ENCODE measurements around the gene UBE2E2.
"Not testable (repeated sequence)": the region's sequence is repeated elsewhere in the genome, so short reads cannot be mapped to it uniquely, and the experiment has no call there.

UBE2E2 gene

DNA sequence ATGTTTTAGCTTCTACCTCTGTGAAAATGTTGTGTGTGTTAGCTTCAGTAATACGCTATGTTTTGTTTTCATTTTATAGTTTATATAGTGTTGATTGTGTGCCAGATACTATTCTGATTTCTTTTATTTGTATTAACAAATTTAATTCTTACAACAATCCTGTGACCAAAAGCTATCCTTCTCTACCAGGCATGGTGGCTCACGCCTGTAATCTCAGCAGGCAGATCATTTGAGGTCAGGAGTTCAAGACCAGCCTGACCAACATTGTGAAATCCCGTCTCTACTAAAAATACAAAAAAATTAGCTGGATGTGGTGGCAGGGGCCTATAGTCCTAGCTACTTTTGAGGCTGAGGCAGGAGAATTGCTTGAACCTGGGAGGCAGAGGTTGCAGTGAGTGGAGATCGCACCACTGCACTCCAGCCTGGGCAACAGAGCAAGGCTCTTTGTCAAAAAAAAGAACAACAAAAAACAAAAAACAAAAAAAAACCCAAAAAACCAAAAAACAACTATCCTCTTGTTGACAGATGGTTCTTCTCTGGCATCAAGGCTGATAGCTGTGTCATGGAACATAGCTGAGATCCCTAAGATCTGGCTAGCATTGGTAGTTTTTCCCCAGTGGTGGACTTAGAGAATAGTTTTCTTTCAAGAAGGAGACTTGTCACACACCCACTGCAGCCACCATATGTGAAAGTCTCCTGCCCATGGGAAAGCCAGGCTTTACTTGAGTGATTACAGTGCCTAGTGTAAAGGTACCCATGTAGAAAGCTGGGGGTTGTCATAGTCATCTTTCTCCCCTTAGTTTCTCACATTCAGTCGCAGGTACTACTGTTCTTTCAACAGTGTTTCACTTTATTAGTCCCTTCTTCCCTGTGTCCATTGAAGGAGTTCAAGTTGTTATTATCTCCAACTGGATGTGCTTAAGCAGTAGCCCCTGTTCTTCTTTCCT is 116.5 kb downstream of the UBE2E2 start:
- Histone ChIP-seq H3K4me1 (ENCODE audit: insufficient read depth, low read length) (no peaks in the 10 kb centered on the region), H3K9ac (ENCODE audit: low read length) (no peak overlapping the region), H3K9me3 (ENCODE audit: low read length) (no peaks in the 10 kb centered on the region), H3K27me3 (ENCODE audit: control insufficient read depth in 1 of 2, insufficient read depth in 2 of 2, low read length in 2 of 2) (no peaks in the 10 kb centered on the region), H3K27ac (ENCODE audit: low read depth, low read length) (no peak overlapping the region), H3K4me3 (ENCODE audit: low read depth in 1 of 2, low read length in 2 of 2) (no peak overlapping the region), H3K36me3 (ENCODE audit: insufficient read depth, low read length) (no peaks in the 10 kb centered on the region)

GRCh38 chr3:23320586-23321570 is 117.8 kb downstream of the UBE2E2 start:
- Histone ChIP-seq H3K9ac (ENCODE audit: low read length) (no peak overlapping the region), H3K36me3 (ENCODE audit: insufficient read depth, low read length) (no peaks in the 10 kb centered on the region), H3K27me3 (ENCODE audit: control insufficient read depth in 1 of 2, insufficient read depth in 2 of 2, low read length in 2 of 2) (no peaks in the 10 kb centered on the region), H3K27ac (ENCODE audit: low read depth, low read length) (no peak overlapping the region), H3K4me1 (ENCODE audit: insufficient read depth, low read length) (no peaks in the 10 kb centered on the region), H3K4me3 (ENCODE audit: low read depth in 1 of 2, low read length in 2 of 2) (no peak overlapping the region), H3K9me3 (ENCODE audit: low read length) (no peaks in the 10 kb centered on the region)

GRCh38 chr3:23324745-23325144 is 121.6 kb downstream of the UBE2E2 start:
- Histone ChIP-seq H3K4me1 (ENCODE audit: insufficient read depth, low read length) (no peaks in the 10 kb centered on the region), H3K9me3 (ENCODE audit: low read length) (no peaks in the 10 kb centered on the region), H3K27ac (ENCODE audit: low read depth, low read length) (no peak overlapping the region), H3K36me3 (ENCODE audit: insufficient read depth, low read length) (no peaks in the 10 kb centered on the region), H3K27me3 (ENCODE audit: control insufficient read depth in 1 of 2, insufficient read depth in 2 of 2, low read length in 2 of 2) (no peaks in the 10 kb centered on the region), H3K9ac (ENCODE audit: low read length) (no peak overlapping the region), H3K4me3 (ENCODE audit: low read depth in 1 of 2, low read length in 2 of 2) (no peak overlapping the region)

DNA sequence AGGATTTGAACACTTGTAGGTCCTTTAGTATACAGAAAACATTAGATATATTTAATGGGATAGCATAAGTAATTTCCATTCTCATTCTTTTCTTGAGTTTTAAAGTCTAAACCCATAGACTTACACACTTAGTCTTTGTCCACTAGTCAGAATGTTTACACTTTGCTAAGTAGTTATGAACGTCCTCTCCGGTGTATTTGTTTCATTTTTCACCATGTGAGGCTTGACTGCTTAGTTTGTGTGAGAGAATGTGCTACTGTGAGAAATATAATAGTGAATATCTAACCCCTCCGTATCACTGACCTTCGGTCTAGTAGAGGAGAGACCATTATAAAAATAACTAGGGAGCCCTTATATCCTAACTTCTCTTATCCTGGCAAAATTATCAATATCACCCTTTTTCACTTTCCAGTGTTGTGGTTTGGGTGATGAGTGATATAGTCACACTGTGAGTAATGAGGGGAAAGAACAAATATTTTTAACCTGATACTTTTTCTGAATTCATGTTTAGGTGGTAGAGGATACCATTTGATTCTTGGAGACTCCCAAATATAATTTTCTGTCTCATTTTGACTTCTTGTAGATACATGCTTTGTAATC is 122.4 kb downstream of the UBE2E2 start:
- H3K4me1 ChIP-seq (ENCODE audit: insufficient read depth, low read length), result no peaks in the 10 kb centered on the region
- H3K9me3 ChIP-seq (ENCODE audit: low read length), result no peaks in the 10 kb centered on the region
- no peak overlapping the region for H3K4me3 ChIP-seq (ENCODE audit: low read depth in 1 of 2, low read length in 2 of 2)
- H3K27me3 ChIP-seq (ENCODE audit: control insufficient read depth in 1 of 2, insufficient read depth in 2 of 2, low read length in 2 of 2), result no peaks in the 10 kb centered on the region
- no peaks in the 10 kb centered on the region for H3K36me3 ChIP-seq (ENCODE audit: insufficient read depth, low read length)
- H3K27ac ChIP-seq (ENCODE audit: low read depth, low read length), result no peak overlapping the region
- H3K9ac ChIP-seq (ENCODE audit: low read length), result no peak overlapping the region

DNA sequence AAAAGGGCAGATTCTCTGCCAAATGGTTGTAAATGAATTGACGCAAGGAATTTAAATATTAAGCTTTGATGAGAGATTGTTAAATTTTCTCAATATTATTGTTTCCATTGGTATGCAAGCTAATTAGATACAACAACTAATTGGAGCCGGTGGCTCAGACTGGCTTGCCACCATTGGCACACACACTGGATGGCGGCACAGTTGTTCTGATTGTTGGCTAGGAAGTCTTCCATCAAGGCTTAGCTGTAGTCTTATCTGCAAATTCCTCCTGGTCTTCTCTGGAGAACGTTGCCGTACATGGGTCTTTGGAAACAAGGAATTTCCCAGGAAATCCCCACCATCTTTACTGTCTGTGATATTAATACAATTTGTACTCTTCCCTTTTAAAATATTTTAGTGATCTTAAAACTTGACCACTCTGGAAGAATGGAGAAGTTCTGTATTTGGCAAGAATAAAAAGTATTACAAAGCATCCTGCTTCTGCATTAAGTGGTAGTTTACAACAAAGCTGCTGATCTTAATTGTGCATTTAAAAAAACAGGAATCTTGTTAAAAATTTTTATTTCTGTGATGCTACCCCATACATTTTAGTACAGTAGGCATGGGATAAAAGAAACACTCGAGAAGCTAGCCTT is 126.5 kb downstream of the UBE2E2 start:
- H3K4me1 ChIP-seq (ENCODE audit: insufficient read depth, low read length), result no peaks in the 10 kb centered on the region
- no peaks in the 10 kb centered on the region for H3K9me3 ChIP-seq (ENCODE audit: low read length)
- H3K36me3 ChIP-seq (ENCODE audit: insufficient read depth, low read length), result no peaks in the 10 kb centered on the region
- H3K27me3 ChIP-seq (ENCODE audit: control insufficient read depth in 1 of 2, insufficient read depth in 2 of 2, low read length in 2 of 2), result no peaks in the 10 kb centered on the region
- no peak overlapping the region for H3K4me3 ChIP-seq (ENCODE audit: low read depth in 1 of 2, low read length in 2 of 2)
- H3K27ac ChIP-seq (ENCODE audit: low read depth, low read length), result no peak overlapping the region
- no peak overlapping the region for H3K9ac ChIP-seq (ENCODE audit: low read length)

DNA sequence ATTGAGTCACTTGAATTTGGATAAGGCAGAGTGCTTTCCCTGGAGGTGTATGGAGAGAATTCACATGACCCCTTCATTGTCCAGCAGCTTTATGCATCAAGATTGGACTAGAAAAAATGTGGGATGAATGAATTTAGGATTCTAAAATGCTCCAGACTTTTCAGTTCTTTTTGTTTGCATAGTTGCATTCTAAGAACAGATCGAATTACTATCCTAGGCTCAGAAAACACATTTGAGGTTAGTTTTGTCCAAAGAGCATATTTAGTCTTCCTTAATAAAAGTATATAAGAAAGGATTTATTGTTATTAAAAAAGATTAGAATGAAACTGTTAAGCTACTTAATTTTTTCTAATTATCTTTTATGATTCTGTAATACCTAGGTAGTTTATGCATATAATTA is 127.4 kb downstream of the UBE2E2 start:
- Histone ChIP-seq H3K27me3 (ENCODE audit: control insufficient read depth in 1 of 2, insufficient read depth in 2 of 2, low read length in 2 of 2) (no peaks in the 10 kb centered on the region), H3K9me3 (ENCODE audit: low read length) (no peaks in the 10 kb centered on the region), H3K27ac (ENCODE audit: low read depth, low read length) (no peak overlapping the region), H3K4me1 (ENCODE audit: insufficient read depth, low read length) (no peaks in the 10 kb centered on the region), H3K36me3 (ENCODE audit: insufficient read depth, low read length) (no peaks in the 10 kb centered on the region), H3K4me3 (ENCODE audit: low read depth in 1 of 2, low read length in 2 of 2) (no peak overlapping the region), H3K9ac (ENCODE audit: low read length) (no peak overlapping the region)

DNA sequence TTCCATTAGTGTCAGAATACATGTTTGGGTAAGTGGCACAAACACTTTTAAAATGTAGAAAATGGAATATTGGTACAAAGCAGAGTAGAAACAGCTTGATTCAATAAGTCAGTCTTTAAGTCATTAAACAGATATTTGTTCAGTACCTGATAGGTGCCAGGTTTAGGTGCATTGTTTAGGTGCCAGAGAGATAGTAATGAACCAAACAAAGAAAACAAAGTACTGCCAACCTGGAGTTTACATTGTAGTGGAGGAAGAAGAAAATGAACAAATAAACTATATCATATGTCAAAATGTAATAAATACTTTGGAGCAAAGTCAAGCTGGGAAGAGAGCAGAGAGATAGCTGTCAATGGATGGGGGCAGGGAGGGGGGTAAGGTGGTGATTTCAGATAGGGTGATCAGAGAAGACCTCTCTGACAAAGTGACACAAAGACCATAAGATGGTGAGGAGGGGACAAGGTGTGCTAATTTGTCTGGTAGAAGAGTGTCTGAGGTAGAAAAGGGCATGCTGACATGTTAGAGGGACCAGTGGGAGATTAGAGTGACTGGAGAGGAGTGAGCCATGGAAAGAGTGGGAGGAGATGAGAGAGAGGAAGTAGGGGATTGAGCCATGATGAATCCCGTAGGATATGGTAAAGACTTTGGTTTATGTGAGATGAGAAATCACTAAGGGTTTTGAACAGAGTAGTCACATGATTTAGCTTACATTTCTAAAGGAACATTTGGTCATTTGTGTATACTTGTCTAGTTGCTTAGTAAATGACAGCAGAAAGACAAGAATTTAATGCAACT is 128.2 kb downstream of the UBE2E2 start:
- no peaks in the 10 kb centered on the region for H3K27me3 ChIP-seq (ENCODE audit: control insufficient read depth in 1 of 2, insufficient read depth in 2 of 2, low read length in 2 of 2)
- H3K9ac ChIP-seq (ENCODE audit: low read length), result no peak overlapping the region
- H3K36me3 ChIP-seq (ENCODE audit: insufficient read depth, low read length), result no peaks in the 10 kb centered on the region
- H3K4me3 ChIP-seq (ENCODE audit: low read depth in 1 of 2, low read length in 2 of 2), result no peak overlapping the region
- no peak overlapping the region for H3K27ac ChIP-seq (ENCODE audit: low read depth, low read length)
- no peaks in the 10 kb centered on the region for H3K4me1 ChIP-seq (ENCODE audit: insufficient read depth, low read length)
- no peaks in the 10 kb centered on the region for H3K9me3 ChIP-seq (ENCODE audit: low read length)

- no peaks in the 10 kb centered on the region for H3K27me3 ChIP-seq (ENCODE audit: control insufficient read depth in 1 of 2, insufficient read depth in 2 of 2, low read length in 2 of 2)
These were observed 130.5 kb downstream of the UBE2E2 start for GRCh38 chr3:23333633-23334032.

DNA sequence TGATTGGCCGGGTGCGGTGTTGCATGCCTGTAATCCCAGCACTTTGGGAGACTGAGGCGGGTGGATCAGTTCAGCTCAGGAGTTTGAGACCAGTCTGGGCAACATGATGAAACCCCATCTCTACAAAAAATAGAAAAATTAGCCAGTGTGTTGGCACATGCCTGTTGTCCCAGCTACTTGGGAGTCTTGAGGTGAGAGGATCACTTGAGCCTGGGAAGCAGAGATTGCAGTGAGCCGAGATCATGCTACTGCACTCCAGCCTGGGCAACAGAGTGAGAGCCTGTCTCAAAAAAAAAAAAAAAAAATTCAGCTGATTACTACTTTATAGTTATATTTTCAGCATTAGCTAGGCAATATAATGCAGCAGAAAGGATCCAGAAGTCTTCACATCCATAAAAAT is 133.7 kb downstream of the UBE2E2 start:
- H3K4me3 ChIP-seq (ENCODE audit: low read depth in 1 of 2, low read length in 2 of 2); H3K27ac ChIP-seq (ENCODE audit: low read depth, low read length); H3K27me3 ChIP-seq (ENCODE audit: control insufficient read depth in 1 of 2, insufficient read depth in 2 of 2, low read length in 2 of 2); H3K36me3 ChIP-seq (ENCODE audit: insufficient read depth, low read length); H3K4me1 ChIP-seq (ENCODE audit: insufficient read depth, low read length); H3K9ac ChIP-seq (ENCODE audit: low read length); H3K9me3 ChIP-seq (ENCODE audit: low read length): not testable (repeated sequence)

More at GRCh38 chr3:23333633-23334032, 130.5 kb downstream of the UBE2E2 start:
- H3K9me3 ChIP-seq (ENCODE audit: low read length), result no peaks in the 10 kb centered on the region
- no peaks in the 10 kb centered on the region for H3K4me1 ChIP-seq (ENCODE audit: insufficient read depth, low read length)
- H3K4me3 ChIP-seq (ENCODE audit: low read depth in 1 of 2, low read length in 2 of 2), result no peak overlapping the region
- H3K36me3 ChIP-seq (ENCODE audit: insufficient read depth, low read length), result no peaks in the 10 kb centered on the region
- no peak overlapping the region for H3K9ac ChIP-seq (ENCODE audit: low read length)
- H3K27ac ChIP-seq (ENCODE audit: low read depth, low read length), result no peak overlapping the region

GRCh38 chr3:23341147-23341838 is 138.2 kb downstream of the UBE2E2 start:
- no peaks in the 10 kb centered on the region for H3K9me3 ChIP-seq (ENCODE audit: low read length)
- H3K9ac ChIP-seq (ENCODE audit: low read length), result no peak overlapping the region
- no peak overlapping the region for H3K27ac ChIP-seq (ENCODE audit: low read depth, low read length)
- no peak overlapping the region for H3K4me3 ChIP-seq (ENCODE audit: low read depth in 1 of 2, low read length in 2 of 2)
- H3K27me3 ChIP-seq (ENCODE audit: control insufficient read depth in 1 of 2, insufficient read depth in 2 of 2, low read length in 2 of 2), result no peaks in the 10 kb centered on the region
- no peaks in the 10 kb centered on the region for H3K36me3 ChIP-seq (ENCODE audit: insufficient read depth, low read length)
- peaks cover 6% of the 10 kb centered on the region for H3K4me1 ChIP-seq (ENCODE audit: insufficient read depth, low read length)

All from muscle layer of colon (tissue), 2 donors.